ENCODE results near the gene CD200R1L.

The CD200R1L gene

GRCh38 chr3:112793326-112794081 lies 53.2 kb downstream of the CD200R1L start:
- DNase-seq = no peak

GRCh38 chr3:112791736-112792135 lies 54.9 kb downstream of the CD200R1L start:
- no peak for DNase-seq

GRCh38 chr3:112789787-112790186 lies 56.9 kb downstream of the CD200R1L start:
- DNase-seq = no peak

- DNase-seq = no peak
These were observed 59.6 kb downstream of the CD200R1L start for GRCh38 chr3:112786881-112787579.

GRCh38 chr3:112786002-112786590 lies 60.6 kb downstream of the CD200R1L start:
- no peak for DNase-seq

- no peak for DNase-seq
These were observed 61.2 kb downstream of the CD200R1L start for GRCh38 chr3:112785321-112786001.

- no peak for DNase-seq
These were observed 64.2 kb downstream of the CD200R1L start for GRCh38 chr3:112782491-112782890.

- no peak for DNase-seq
These were observed 65.1 kb downstream of the CD200R1L start for GRCh38 chr3:112781599-112781998.

- DNase-seq = no peak
These were observed 66.8 kb downstream of the CD200R1L start for GRCh38 chr3:112779558-112780480.

- DNase-seq = no peak
These were observed 67.7 kb downstream of the CD200R1L start for GRCh38 chr3:112779011-112779410.

GRCh38 chr3:112778353-112778948 lies 68.2 kb downstream of the CD200R1L start:
- DNase-seq = no peak

GRCh38 chr3:112777811-112778210 lies 68.9 kb downstream of the CD200R1L start:
- DNase-seq = no peak

- DNase-seq = no peak
These were observed 69.8 kb downstream of the CD200R1L start for GRCh38 chr3:112776836-112777235.

GRCh38 chr3:112776000-112776399 lies 70.7 kb downstream of the CD200R1L start:
- no peak for DNase-seq

- no peak for DNase-seq
These were observed 71.5 kb downstream of the CD200R1L start for GRCh38 chr3:112775011-112775742.

GRCh38 chr3:112774293-112774926 lies 72.3 kb downstream of the CD200R1L start:
- DNase-seq = no peak

GRCh38 chr3:112773864-112774263 lies 72.8 kb downstream of the CD200R1L start:
- no peak for DNase-seq

GRCh38 chr3:112770951-112771350 lies 75.7 kb downstream of the CD200R1L start:
- no peak for DNase-seq

GRCh38 chr3:112770032-112770626 lies 76.5 kb downstream of the CD200R1L start:
- no peak for DNase-seq
